ENCODE measurements around the gene MMP14. TPM values are rescaled to one million over a fixed set of nuclear protein-coding genes. Genes with fewer than 3 reads are reported as not detected.
"Not testable (repeated sequence)": the region's sequence is repeated elsewhere in the genome, so short reads cannot be mapped to it uniquely, and the experiment has no call there.

The MMP14 gene
- total and polyA plus RNA-seq, 5 donors: 33.3 to 64.1 (median 48.6) TPM

DNA sequence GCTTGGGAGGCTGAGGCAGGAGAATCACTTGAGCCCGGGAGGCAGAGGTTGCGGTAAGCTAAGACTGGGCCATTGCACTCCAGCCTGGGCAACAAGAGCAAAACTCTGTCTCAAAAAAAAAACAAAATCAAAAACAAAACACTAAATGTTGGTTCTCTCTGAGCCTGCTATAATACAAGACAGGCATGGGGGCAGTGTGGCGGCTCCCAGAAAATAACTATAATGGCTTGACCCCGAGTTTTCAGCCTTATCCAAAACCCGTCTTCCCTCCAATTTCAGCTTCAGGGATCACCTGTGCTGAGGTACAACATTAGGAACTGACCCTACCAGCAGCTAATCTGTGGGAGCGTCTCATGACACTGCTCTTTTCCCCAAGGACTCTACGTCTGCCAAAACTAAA, 22.0 kb upstream of the MMP14 start:
- Histone ChIP-seq H3K9me3 (ENCODE audit: control insufficient read depth, low read length) (no peaks in the 10 kb centered on the region), H3K4me3 (ENCODE audit: low read length) (peak overlapping the region; percentile 38), H3K27ac (ENCODE audit: low read length) (no peak overlapping the region), H3K27me3 (ENCODE audit: control insufficient read depth, insufficient read depth) (no peaks in the 10 kb centered on the region), H3K4me1 (ENCODE audit: control insufficient read depth, insufficient read depth, low read length) (peaks cover 6% of the 10 kb centered on the region)
- intact Hi-C loops (cut with DNase I): no loop called here
- DNase-seq (no peak), ATAC-seq (no peak)
- WGBS: 87% methylated on average over 7 of the region's 7 CpGs

DNA sequence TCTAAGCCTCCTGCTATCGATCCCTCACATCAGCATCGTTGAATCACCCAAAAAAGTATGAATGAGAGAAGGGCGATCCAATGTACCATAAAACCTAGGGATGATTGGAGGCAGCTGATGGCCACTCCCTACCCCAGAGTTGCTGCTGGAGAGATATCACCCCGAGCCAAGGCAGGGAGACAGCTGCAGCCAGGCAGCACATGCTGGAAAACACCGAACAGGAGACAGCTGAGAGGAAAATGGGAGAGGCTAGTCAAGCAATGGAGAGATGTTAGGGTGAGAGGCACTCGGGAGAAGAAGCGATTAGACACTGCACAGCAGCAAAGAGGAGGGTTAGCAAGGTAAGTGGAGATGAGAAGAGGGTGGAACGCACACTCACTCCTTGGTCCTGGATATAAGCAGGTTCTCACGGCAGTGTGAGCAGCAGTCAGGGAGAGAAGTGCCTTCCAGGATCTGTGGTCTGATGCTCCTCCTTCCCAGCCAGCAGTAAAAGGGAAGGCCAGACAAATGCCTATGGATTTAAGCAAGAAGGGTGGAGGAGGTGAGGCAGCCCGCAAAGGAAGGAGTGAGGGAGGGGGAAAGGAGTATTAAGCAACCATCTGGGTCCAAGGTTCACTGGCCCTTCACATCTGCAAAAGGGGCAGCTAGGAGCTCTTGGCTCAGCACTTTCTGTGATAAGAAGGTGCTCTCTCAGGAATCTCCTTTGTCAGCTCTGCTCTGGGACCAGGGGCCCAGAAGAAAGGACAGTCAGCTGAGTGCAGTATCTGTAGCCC, 21.3 kb upstream of the MMP14 start, which contains the start of gene SLC7A7:
TSS of gene SLC7A7 (minus strand) at position 495 of the 773 bp plus-strand sequence. CDS start 2,037 bp downstream, outside the sequence.
- DNase-seq: no peak
- WGBS: 53% methylated on average over 10 of the region's 10 CpGs
- intact Hi-C loops (cut with DNase I): no loop called here
- Histone ChIP-seq H3K4me3 (ENCODE audit: low read length) (peak within 1 kb of the TSS; percentile 38), H3K9me3 (ENCODE audit: control insufficient read depth, low read length) (no peaks in the 10 kb centered on the region), H3K27ac (ENCODE audit: low read length) (peak within 1 kb of the TSS; percentile 53), H3K27me3 (ENCODE audit: control insufficient read depth, insufficient read depth) (no peaks in the 10 kb centered on the region), H3K4me1 (ENCODE audit: control insufficient read depth, insufficient read depth, low read length) (peaks cover 6% of the 10 kb centered on the region)
- peak in 1 of 2 donors; percentile 3 for ATAC-seq

DNA sequence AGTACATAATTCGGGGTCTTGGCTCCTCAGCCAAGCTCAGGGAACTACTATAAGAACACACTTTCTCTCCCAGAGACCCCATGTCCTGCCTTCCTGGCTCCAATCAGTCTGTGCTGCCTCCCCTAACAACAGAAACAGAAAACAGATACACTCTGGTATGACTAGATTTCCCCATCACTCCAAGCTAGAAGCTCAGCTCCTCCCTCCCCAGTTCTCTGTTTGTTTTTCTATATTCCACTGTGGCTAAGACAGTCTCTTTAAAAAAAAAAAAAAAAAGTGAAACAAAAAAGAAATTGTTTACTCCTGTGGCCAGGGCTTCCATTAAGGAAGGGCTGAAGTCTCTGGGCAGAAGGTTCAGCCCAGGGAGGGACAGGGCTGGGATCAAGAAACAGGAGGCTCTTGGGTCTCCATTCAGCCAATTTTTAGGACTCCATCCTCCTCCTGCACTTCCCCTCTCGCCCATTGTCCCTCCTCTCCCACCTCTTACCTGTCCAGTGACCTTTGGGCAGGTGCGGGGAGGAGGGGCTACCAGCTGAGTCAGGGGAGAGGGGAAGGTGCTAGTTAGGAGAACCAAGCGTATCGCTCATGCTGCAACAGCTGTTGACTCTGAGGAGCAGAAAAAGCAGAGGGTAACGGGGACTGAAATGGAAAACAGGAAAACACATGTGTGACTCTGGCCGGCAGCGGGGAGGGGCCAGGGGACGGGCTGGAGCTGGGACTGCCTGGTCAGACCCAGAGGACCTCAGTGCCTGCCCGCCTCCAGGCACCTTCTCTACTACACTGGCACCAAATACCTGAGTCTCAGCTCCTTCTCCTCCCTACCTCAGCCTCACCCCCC, 17.0 kb upstream of the MMP14 start:
- H3K9me3 ChIP-seq (ENCODE audit: control insufficient read depth, low read length): no peaks in the 10 kb centered on the region
- H3K27ac ChIP-seq (ENCODE audit: low read length): peak overlapping the region; percentile 91
- no peaks in the 10 kb centered on the region for H3K27me3 ChIP-seq (ENCODE audit: control insufficient read depth, insufficient read depth)
- peaks cover 6% of the 10 kb centered on the region for H3K4me1 ChIP-seq (ENCODE audit: control insufficient read depth, insufficient read depth, low read length)
- intact Hi-C loops (cut with DNase I): no loop called here
- peak overlapping the region; percentile 44 for H3K4me3 ChIP-seq (ENCODE audit: low read length)
- DNase-seq: peak; percentile 40 to 81 (median 80)
- 14% methylated on average over 10 of the region's 10 CpGs for WGBS
- peak; percentile 47 to 48 for ATAC-seq

DNA sequence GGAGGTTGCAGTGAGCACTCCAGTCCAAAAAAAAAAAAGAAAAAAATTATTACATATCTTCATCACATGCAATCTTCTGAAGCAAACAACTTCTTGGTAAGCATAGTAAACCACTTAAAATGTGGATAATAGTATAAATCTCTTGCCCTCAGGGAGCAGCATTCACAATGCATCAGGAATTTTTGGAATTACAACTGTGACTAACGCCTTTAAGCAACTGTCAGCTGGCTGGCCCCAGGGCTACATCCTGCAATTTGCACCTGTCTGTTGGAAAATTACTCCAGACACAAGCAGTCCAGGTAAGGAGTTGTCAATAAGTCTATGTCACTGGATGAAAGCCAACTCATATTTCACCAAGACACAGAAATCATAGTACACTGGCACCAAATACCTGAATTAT, 15.7 kb upstream of the MMP14 start:
- no peak overlapping the region for H3K27ac ChIP-seq (ENCODE audit: low read length)
- H3K9me3 ChIP-seq (ENCODE audit: control insufficient read depth, low read length): no peaks in the 10 kb centered on the region
- 92% methylated on average over 1 of the region's 1 CpG for WGBS
- ATAC-seq (no peak), DNase-seq (no peak)
- H3K27me3 ChIP-seq (ENCODE audit: control insufficient read depth, insufficient read depth): no peaks in the 10 kb centered on the region
- peaks cover 1% of the 10 kb centered on the region for H3K4me1 ChIP-seq (ENCODE audit: control insufficient read depth, insufficient read depth, low read length)
- H3K4me3 ChIP-seq (ENCODE audit: low read length): no peak overlapping the region
- intact Hi-C loops (cut with DNase I): loop anchor here in 1 of 4 donors (10.0 kb wide), 1 partner anchor 266 kb away; no protein-coding TSS in a partner anchor

DNA sequence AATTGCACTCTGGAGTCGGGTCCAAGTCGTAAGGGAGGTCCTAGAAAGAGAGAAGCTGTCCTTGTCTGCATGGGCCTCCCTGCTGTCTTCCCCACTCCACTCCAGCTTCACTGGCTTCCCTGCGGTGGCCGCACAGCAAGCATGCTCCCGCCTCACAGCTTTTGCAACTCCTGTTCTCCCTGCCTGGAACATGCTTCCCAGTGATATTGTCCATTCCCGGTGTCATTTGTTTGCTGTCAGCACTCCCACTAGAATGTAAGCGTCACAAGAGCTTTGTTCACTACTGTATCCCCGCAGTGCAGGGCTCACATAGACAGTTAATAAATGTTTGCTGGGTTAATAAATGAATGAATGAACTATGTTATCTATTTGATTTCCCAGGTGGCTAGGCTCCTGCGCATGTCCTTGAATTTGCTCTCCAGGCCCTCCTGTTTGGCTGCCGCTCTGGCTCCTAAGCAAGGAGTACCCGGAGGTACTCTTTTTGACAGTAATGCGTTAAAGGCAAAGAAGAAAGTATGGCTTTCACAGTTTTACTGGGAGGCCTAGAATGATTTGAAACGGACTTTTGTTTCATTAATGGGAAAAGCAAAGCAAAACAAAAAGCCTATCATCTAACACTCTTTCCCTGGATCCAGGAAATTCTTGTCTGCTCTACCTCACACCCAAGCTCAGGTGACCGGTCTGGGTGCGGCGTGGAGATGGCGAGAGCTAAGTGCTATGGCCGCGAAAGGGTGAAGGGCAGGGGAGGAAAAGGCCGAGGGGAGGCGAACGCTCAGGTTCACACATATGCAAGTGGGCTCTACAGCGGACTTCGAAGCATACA, 15.0 kb upstream of the MMP14 start:
- no peak overlapping the region for H3K4me3 ChIP-seq (ENCODE audit: low read length)
- H3K27me3 ChIP-seq (ENCODE audit: control insufficient read depth, insufficient read depth): no peaks in the 10 kb centered on the region
- intact Hi-C loops (cut with DNase I): loop anchor here in 3 of 4 donors (2.0 to 10.0 kb wide), 2 partner anchors 31 to 267 kb away; no protein-coding TSS in a partner anchor
- ATAC-seq: no peak
- H3K27ac ChIP-seq (ENCODE audit: low read length): no peak overlapping the region
- H3K9me3 ChIP-seq (ENCODE audit: control insufficient read depth, low read length): no peaks in the 10 kb centered on the region
- no peaks in the 10 kb centered on the region for H3K4me1 ChIP-seq (ENCODE audit: control insufficient read depth, insufficient read depth, low read length)
- 78% methylated on average over 24 of the region's 24 CpGs for WGBS
- DNase-seq: peak in 1 of 3 donors; percentile 58

DNA sequence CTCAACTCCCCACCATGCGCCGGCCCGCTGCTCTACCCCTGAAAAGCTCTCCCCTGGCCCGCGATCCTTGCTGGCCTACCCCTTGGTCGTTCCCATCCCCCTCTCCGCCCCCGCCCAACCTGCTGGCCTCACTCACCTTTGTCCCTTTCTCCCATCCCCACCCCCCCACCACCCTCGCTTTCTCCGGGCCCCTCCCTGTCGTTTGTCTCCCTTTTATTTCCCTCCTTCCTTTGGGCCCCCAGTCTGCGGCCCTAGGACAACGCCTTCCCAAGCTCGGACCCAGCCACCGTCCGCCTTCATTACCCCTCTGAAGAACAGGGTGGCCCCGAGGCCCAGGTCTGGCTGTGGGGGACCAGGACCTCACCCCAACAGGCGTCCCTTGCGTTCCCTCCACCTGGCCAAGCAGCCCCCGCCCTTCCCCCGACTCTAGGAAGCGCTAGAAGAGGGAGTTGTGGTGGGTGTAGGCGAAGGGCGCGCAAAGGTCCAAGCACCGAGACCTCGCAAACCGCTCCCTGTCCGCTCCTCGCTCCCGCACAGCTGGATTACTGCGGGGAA, 14.3 kb upstream of the MMP14 start:
- DNase-seq (peak in 1 of 3 donors; percentile 65), ATAC-seq (peak in 1 of 2 donors; percentile 2)
- H3K27me3 ChIP-seq (ENCODE audit: control insufficient read depth, insufficient read depth): no peaks in the 10 kb centered on the region
- no peaks in the 10 kb centered on the region for H3K4me1 ChIP-seq (ENCODE audit: control insufficient read depth, insufficient read depth, low read length)
- peak overlapping the region; percentile 48 for H3K4me3 ChIP-seq (ENCODE audit: low read length)
- no peaks in the 10 kb centered on the region for H3K9me3 ChIP-seq (ENCODE audit: control insufficient read depth, low read length)
- intact Hi-C loops (cut with DNase I): loop anchor here in 3 of 4 donors (2.0 to 10.0 kb wide), 2 partner anchors 31 to 267 kb away; no protein-coding TSS in a partner anchor
- no peak overlapping the region for H3K27ac ChIP-seq (ENCODE audit: low read length)
- 50% methylated on average over 32 of the region's 32 CpGs for WGBS

DNA sequence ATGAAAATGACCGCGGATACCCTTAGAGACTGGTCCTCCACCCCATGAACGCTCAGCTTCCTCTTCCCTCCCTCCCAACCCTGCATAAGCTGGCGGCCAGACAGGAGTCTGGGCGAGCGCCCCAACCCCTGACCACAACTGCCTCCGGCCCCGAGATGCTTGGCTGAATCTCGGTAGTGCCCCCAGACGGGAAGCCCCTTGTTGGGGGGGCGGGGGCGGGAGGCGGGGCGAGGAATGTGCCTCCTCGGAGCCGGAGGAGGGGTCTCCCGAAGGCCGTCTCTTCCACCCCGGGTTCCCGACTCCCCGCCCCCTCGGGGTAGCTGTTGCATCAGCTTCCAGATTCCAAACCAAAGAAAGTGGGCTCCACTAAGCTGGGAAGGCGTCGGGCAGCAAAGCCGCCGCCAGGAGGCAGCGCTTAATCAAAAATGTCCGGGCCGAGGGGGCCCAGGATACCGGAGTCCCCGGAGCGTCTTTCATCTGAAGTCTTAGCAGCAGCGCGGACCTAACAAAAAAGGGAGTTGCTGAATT, 13.8 kb upstream of the MMP14 start:
- intact Hi-C loops (cut with DNase I): loop anchor here (1.0 to 10.0 kb wide), 3 partner anchors 29 to 268 kb away; no protein-coding TSS in a partner anchor
- ATAC-seq (peak; percentile 85 to 89), DNase-seq (peak; percentile 82 to 92 (median 90))
- Histone ChIP-seq H3K27me3 (ENCODE audit: control insufficient read depth, insufficient read depth) (no peaks in the 10 kb centered on the region), H3K4me1 (ENCODE audit: control insufficient read depth, insufficient read depth, low read length) (no peaks in the 10 kb centered on the region), H3K9me3 (ENCODE audit: control insufficient read depth, low read length) (no peaks in the 10 kb centered on the region), H3K4me3 (ENCODE audit: low read length) (peak overlapping the region; percentile 48), H3K27ac (ENCODE audit: low read length) (no peak overlapping the region)
- 2% methylated on average over 34 of the region's 34 CpGs for WGBS

DNA sequence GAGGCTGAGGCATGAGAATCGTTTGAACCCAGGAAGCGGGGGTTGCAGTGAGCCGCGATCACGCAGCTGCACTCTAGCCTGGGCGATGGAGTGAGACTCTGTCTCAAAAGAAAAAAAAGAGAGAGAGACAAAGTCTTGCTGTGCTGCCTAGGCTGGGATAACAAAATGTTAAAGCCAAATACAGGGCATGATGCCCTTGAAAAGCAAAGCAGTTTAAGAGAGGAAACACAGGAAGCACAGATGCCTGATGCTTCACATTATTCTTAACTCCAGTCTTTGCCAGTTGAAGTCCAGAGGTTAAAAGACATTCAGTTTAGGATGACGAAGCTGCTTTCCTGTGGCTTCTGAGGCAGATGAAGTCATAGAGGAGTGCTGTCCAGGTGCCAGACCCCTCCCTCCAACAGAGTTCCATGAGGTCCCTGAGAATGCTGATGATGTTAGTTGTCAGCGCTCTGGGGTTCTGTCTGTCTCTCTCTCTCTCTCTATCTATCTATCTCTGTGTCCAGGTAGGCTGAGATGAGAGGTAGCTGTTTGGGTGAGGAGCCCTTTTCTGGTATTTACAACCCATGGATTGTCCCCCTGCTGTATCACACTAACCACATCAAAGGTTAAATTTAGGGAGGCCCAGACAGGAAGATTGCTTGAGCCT, 11.6 kb upstream of the MMP14 start:
- no peak overlapping the region for H3K27ac ChIP-seq (ENCODE audit: low read length)
- H3K4me3 ChIP-seq (ENCODE audit: low read length): no peak overlapping the region
- intact Hi-C loops (cut with DNase I): loop anchor here in 1 of 4 donors (10.0 kb wide), 1 partner anchor 270 kb away; no protein-coding TSS in a partner anchor
- DNase-seq (no peak), ATAC-seq (no peak)
- H3K27me3 ChIP-seq (ENCODE audit: control insufficient read depth, insufficient read depth): no peaks in the 10 kb centered on the region
- 49% methylated on average over 8 of the region's 8 CpGs for WGBS
- no peaks in the 10 kb centered on the region for H3K9me3 ChIP-seq (ENCODE audit: control insufficient read depth, low read length)
- H3K4me1 ChIP-seq (ENCODE audit: control insufficient read depth, insufficient read depth, low read length): no peaks in the 10 kb centered on the region

DNA sequence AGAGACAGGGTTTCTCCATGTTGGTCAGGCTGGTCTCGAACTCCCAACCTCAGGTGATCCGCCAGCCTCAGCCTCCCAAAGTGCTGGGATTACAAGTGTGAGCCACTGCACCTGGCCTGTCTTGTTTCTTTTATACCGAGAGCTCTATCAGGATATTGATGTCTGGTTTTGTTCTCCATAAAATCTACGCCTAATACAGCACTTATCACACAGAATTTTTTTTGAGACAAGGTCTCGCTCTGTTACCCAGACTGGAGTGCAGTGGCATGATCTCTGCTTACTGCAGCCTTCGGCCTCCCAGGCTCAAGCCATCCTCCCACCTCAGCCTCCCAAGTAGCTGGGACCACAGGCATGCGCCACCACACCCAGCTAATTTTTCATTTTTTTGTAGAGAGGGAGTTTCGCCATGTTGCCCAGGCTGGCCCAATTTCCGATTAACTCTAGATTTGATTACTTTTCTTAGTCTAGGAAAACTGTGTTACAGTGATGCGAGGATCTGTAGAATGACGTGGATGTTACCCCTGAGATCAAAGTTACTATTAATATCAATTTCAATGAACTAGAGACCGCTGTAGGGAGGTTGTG, 7.2 kb upstream of the MMP14 start:
- H3K27ac ChIP-seq (ENCODE audit: low read length): peak overlapping the region; percentile 76
- not testable (repeated sequence) for H3K27me3 ChIP-seq (ENCODE audit: control insufficient read depth, insufficient read depth); ATAC-seq; H3K9me3 ChIP-seq (ENCODE audit: control insufficient read depth, low read length); H3K4me1 ChIP-seq (ENCODE audit: control insufficient read depth, insufficient read depth, low read length); DNase-seq
- H3K4me3 ChIP-seq (ENCODE audit: low read length): peak overlapping the region; percentile 74
- intact Hi-C loops (cut with DNase I): loop anchor here in 1 of 4 donors (10.0 kb wide), 1 partner anchor 274 kb away; no protein-coding TSS in a partner anchor
- WGBS: 80% methylated on average over 12 of the region's 12 CpGs
